ENCODE results near the gene TMTC1. TPM values are rescaled to one million over a fixed set of nuclear protein-coding genes. Genes with fewer than 3 reads are reported as not detected.

Gene TMTC1
- total and polyA plus RNA-seq, 10 donors = 3.4 to 210 (median 137) TPM

DNA sequence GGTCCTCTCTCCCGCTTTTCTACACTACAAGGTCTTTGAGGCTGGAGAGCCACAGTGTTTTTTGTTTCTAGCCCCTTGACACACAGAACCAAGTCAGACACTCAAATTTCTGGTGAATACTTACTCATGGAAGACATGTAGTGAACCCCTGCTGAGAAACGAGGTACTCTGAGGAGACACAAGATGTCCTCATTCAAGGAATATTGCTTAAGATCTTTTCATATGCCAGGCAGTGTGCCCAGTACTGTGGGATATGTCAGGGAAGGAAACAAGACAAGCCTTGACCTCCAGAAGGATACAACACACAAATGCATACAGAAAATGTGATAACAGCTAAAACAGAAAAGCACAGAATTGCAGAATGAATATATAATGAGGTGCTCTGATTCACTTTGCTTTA is 75.9 kb downstream of the TMTC1 start:
- Histone ChIP-seq H3K27ac (peak overlapping the region in 1 of 8 donors; percentile 21), H3K9me3 (no peaks in the 10 kb centered on the region), H3K36me3 (peaks cover 0 to 15% (median 0%) of the 10 kb centered on the region in 6 donors), H3K27me3 (replicated peaks in 1 of 7) (no peaks in the 10 kb centered on the region), H3K4me3 (no peak overlapping the region), H3K4me1 (peaks cover 0 to 26% (median 5%) of the 10 kb centered on the region in 6 donors)
- WGBS, 5 donors = 69 to 88% (median 72%) methylated on average over 2 of the region's 2 CpGs
- DNase-seq = no peak
- TF ChIP-seq, protein P1, sequence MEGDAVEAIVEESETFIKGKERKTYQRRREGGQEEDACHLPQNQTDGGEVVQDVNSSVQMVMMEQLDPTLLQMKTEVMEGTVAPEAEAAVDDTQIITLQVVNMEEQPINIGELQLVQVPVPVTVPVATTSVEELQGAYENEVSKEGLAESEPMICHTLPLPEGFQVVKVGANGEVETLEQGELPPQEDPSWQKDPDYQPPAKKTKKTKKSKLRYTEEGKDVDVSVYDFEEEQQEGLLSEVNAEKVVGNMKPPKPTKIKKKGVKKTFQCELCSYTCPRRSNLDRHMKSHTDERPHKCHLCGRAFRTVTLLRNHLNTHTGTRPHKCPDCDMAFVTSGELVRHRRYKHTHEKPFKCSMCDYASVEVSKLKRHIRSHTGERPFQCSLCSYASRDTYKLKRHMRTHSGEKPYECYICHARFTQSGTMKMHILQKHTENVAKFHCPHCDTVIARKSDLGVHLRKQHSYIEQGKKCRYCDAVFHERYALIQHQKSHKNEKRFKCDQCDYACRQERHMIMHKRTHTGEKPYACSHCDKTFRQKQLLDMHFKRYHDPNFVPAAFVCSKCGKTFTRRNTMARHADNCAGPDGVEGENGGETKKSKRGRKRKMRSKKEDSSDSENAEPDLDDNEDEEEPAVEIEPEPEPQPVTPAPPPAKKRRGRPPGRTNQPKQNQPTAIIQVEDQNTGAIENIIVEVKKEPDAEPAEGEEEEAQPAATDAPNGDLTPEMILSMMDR (IDR thresholded peaks at IDR 0.05 in 8 of 11, conservative IDR thresholded peaks at IDR 0.05 in 3 of 11) = no peak
- TF ChIP-seq POLR2A (IDR thresholded peaks at IDR 0.05) (no peak), POLR2AphosphoS5 (IDR thresholded peaks at IDR 0.05) (no peak)
- intact Hi-C loops (cut with DNase I; ENCODE audit: low total_unique reads) = no loop called here

DNA sequence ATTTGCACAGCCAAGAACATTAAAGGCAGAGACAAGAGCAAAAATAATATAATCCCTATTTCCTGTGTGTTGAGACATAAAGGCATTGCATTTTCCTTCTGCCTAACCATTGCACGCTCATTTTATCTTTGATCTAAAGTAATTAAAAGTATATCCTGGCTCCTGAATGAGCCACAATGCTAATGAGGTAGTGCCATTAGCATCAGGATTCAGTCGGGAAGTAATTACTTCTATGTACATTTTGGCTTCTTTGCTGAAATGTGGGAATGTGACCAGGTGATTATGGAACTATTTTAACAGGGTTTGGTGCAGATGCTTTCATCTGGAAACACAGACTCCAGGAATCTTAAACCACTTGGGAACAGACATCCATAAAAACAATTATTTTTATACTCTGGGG is 77.4 kb downstream of the TMTC1 start:
- H3K27ac ChIP-seq = no peak overlapping the region
- peaks cover 0 to 23% (median 5%) of the 10 kb centered on the region in 6 donors for H3K4me1 ChIP-seq
- no peak for DNase-seq
- TF ChIP-seq, protein P1 (IDR thresholded peaks at IDR 0.05 in 8 of 11, conservative IDR thresholded peaks at IDR 0.05 in 3 of 11) = no peak
- no peak for TF ChIP-seq POLR2AphosphoS5 (IDR thresholded peaks at IDR 0.05)
- TF ChIP-seq POLR2A (IDR thresholded peaks at IDR 0.05) = no peak
- peaks cover 0 to 15% (median 0%) of the 10 kb centered on the region in 6 donors for H3K36me3 ChIP-seq
- intact Hi-C loops (cut with DNase I; ENCODE audit: low total_unique reads) = no loop called here
- H3K27me3 ChIP-seq (replicated peaks in 1 of 7) = no peaks in the 10 kb centered on the region
- WGBS, 5 donors = 41 to 73% (median 59%) methylated on average over 2 of the region's 2 CpGs
- H3K4me3 ChIP-seq = no peak overlapping the region
- no peaks in the 10 kb centered on the region for H3K9me3 ChIP-seq

DNA sequence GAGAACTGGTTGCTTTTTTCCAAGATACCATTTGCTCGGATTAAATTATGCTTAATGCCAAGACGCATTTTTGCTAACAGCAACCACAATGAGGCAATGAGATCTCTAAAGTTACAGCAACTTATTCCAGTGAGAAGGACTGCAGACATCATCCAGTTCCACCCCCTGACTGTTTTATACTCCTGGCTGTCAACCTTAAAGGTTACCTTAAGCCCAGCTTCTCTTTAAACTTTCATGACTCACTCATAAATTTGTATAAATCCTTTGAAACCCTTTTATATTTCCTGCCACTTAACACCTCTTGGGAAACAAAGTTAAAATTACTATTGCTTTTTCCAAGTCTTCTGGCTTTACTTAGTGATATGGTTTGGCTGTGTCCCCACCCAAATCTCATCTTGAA is 80.2 kb downstream of the TMTC1 start:
- no peaks in the 10 kb centered on the region for H3K27me3 ChIP-seq (replicated peaks in 1 of 7)
- WGBS, 5 donors = 64 to 98% (median 74%) methylated on average over 2 of the region's 2 CpGs
- no peak for TF ChIP-seq POLR2AphosphoS5 (IDR thresholded peaks at IDR 0.05)
- TF ChIP-seq, protein P1 (IDR thresholded peaks at IDR 0.05 in 8 of 11, conservative IDR thresholded peaks at IDR 0.05 in 3 of 11) = no peak
- TF ChIP-seq POLR2A (IDR thresholded peaks at IDR 0.05) = no peak
- no peaks in the 10 kb centered on the region for H3K9me3 ChIP-seq
- H3K36me3 ChIP-seq = peaks cover 0 to 15% (median 0%) of the 10 kb centered on the region in 6 donors
- H3K4me1 ChIP-seq = peaks cover 0 to 11% (median 3%) of the 10 kb centered on the region in 6 donors
- intact Hi-C loops (cut with DNase I; ENCODE audit: low total_unique reads) = no loop called here
- no peak overlapping the region for H3K27ac ChIP-seq
- no peak for DNase-seq
- H3K4me3 ChIP-seq = no peak overlapping the region

DNA sequence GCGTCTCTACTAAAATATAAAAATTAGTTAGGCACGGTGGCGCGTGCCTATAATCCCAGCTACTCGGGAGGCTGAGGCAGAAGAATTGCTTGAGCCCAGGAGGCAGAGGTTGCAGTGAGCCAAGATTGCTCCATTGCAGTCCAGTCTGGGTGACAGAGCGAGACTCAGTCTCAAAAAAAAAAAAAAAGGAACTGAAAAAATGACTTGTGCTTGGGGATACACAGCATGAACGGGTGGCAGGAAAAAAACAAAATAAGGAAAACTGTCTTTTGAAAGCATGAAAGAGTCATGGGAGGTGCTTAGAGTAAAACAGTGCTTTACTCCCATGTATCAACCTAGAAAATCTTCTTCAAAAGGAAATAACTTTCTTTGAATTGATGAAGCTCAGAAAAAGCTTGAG is 80.8 kb downstream of the TMTC1 start:
- no peak for DNase-seq
- Histone ChIP-seq H3K4me3 (no peak overlapping the region), H3K4me1 (peaks cover 0 to 6% (median 2%) of the 10 kb centered on the region in 6 donors), H3K27me3 (replicated peaks in 1 of 7) (no peaks in the 10 kb centered on the region), H3K27ac (no peak overlapping the region), H3K36me3 (peaks cover 0 to 15% (median 0%) of the 10 kb centered on the region in 6 donors), H3K9me3 (no peaks in the 10 kb centered on the region)
- intact Hi-C loops (cut with DNase I; ENCODE audit: low total_unique reads) = no loop called here
- TF ChIP-seq POLR2AphosphoS5 (IDR thresholded peaks at IDR 0.05) (no peak), POLR2A (IDR thresholded peaks at IDR 0.05) (no peak)
- TF ChIP-seq, protein P1 (IDR thresholded peaks at IDR 0.05 in 8 of 11, conservative IDR thresholded peaks at IDR 0.05 in 3 of 11) = no peak
- WGBS, 5 donors = 79 to 87% (median 85%) methylated on average over 7 of the region's 7 CpGs

Measured in spleen (tissue), 11 donors.